ENCODE results near the gene CACNA1C. TPM values are rescaled to one million over a fixed set of nuclear protein-coding genes. Genes with fewer than 3 reads are reported as not detected.

Gene CACNA1C
- total RNA-seq, 1 experiment from 2014 or later = not detected

GRCh38 chr12:2668816-2669215 lies 616.0 kb downstream of the CACNA1C start:
- no peaks in the 10 kb centered on the region for H4K20me1 ChIP-seq (ENCODE audit: insufficient read depth)
- H3F3A ChIP-seq (ENCODE audit: insufficient read depth, low read depth) = no peaks in the 10 kb centered on the region
- no peak overlapping the region for H2AFZ ChIP-seq

GRCh38 chr12:2669560-2669959 lies 616.8 kb downstream of the CACNA1C start:
- no peak for TF ChIP-seq EZH2 (IDR thresholded peaks at IDR 0.05; ENCODE audit: low read depth)
- TF ChIP-seq, protein P1, sequence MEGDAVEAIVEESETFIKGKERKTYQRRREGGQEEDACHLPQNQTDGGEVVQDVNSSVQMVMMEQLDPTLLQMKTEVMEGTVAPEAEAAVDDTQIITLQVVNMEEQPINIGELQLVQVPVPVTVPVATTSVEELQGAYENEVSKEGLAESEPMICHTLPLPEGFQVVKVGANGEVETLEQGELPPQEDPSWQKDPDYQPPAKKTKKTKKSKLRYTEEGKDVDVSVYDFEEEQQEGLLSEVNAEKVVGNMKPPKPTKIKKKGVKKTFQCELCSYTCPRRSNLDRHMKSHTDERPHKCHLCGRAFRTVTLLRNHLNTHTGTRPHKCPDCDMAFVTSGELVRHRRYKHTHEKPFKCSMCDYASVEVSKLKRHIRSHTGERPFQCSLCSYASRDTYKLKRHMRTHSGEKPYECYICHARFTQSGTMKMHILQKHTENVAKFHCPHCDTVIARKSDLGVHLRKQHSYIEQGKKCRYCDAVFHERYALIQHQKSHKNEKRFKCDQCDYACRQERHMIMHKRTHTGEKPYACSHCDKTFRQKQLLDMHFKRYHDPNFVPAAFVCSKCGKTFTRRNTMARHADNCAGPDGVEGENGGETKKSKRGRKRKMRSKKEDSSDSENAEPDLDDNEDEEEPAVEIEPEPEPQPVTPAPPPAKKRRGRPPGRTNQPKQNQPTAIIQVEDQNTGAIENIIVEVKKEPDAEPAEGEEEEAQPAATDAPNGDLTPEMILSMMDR (conservative IDR thresholded peaks at IDR 0.05) = no peak
- no peaks in the 10 kb centered on the region for H3K4me1 ChIP-seq (replicated peaks; ENCODE audit: insufficient read depth)
- no peaks in the 10 kb centered on the region for H3K36me3 ChIP-seq (ENCODE audit: low read depth)
- H3K9me3 ChIP-seq (ENCODE audit: insufficient read depth, low read depth) = no peaks in the 10 kb centered on the region
- ChIA-PET POLR2A (ENCODE audit: unreplicated experiment) (no interaction called here), CTCF (no interaction called here)
- no peaks in the 10 kb centered on the region for H3F3A ChIP-seq (ENCODE audit: insufficient read depth, low read depth)
- no peaks in the 10 kb centered on the region for H4K20me1 ChIP-seq (ENCODE audit: insufficient read depth)
- H3K4me2 ChIP-seq = no peak overlapping the region
- H2AFZ ChIP-seq = no peak overlapping the region
- BruUV-seq (replicated peaks) = no TSS peak
- intact Hi-C loops (cut with micrococcal nuclease; ENCODE audit: unreplicated experiment) = no loop called here
- DNase-seq = no peak
- no peak overlapping the region for H3K4me3 ChIP-seq
- H3K27me3 ChIP-seq (ENCODE audit: insufficient read depth, low read depth) = peaks cover 99% of the 10 kb centered on the region
- no peaks in the 10 kb centered on the region for H3K79me2 ChIP-seq (ENCODE audit: low read depth)
- no peaks in the 10 kb centered on the region for H3K9me2 ChIP-seq (ENCODE audit: insufficient read depth)
- H3K27ac ChIP-seq = no peak overlapping the region

More at GRCh38 chr12:2668816-2669215, 616.0 kb downstream of the CACNA1C start:
- no peak overlapping the region for H3K4me2 ChIP-seq
- peaks cover 99% of the 10 kb centered on the region for H3K27me3 ChIP-seq (ENCODE audit: insufficient read depth, low read depth)
- BruUV-seq (replicated peaks) = no TSS peak
- DNase-seq = no peak
- no peaks in the 10 kb centered on the region for H3K9me3 ChIP-seq (ENCODE audit: insufficient read depth, low read depth)
- intact Hi-C loops (cut with micrococcal nuclease; ENCODE audit: unreplicated experiment) = no loop called here
- no peaks in the 10 kb centered on the region for H3K79me2 ChIP-seq (ENCODE audit: low read depth)
- no peak overlapping the region for H3K4me3 ChIP-seq
- H3K27ac ChIP-seq = no peak overlapping the region
- TF ChIP-seq, protein P1 (conservative IDR thresholded peaks at IDR 0.05) = no peak
- no peak for TF ChIP-seq EZH2 (IDR thresholded peaks at IDR 0.05; ENCODE audit: low read depth)
- no peaks in the 10 kb centered on the region for H3K4me1 ChIP-seq (replicated peaks; ENCODE audit: insufficient read depth)
- POLR2A ChIA-PET (ENCODE audit: unreplicated experiment) = no interaction called here
- CTCF ChIA-PET = no interaction called here
- H3K9me2 ChIP-seq (ENCODE audit: insufficient read depth) = no peaks in the 10 kb centered on the region
- H3K36me3 ChIP-seq (ENCODE audit: low read depth) = no peaks in the 10 kb centered on the region

- no peaks in the 10 kb centered on the region for H3F3A ChIP-seq (ENCODE audit: insufficient read depth, low read depth)
- H3K27me3 ChIP-seq (ENCODE audit: insufficient read depth, low read depth) = peaks cover 100% of the 10 kb centered on the region
- ChIA-PET CTCF (no interaction called here), POLR2A (ENCODE audit: unreplicated experiment) (no interaction called here)
- H3K4me2 ChIP-seq = no peak overlapping the region
- TF ChIP-seq EZH2 (IDR thresholded peaks at IDR 0.05; ENCODE audit: low read depth) = no peak
- TF ChIP-seq, protein P1 (conservative IDR thresholded peaks at IDR 0.05) = no peak
- H3K79me2 ChIP-seq (ENCODE audit: low read depth) = no peaks in the 10 kb centered on the region
- intact Hi-C loops (cut with micrococcal nuclease; ENCODE audit: unreplicated experiment) = no loop called here
- H3K4me3 ChIP-seq = no peak overlapping the region
- no peaks in the 10 kb centered on the region for H3K9me2 ChIP-seq (ENCODE audit: insufficient read depth)
- no TSS peak for BruUV-seq (replicated peaks)
- no peak for DNase-seq
- H3K27ac ChIP-seq = no peak overlapping the region
- H3K4me1 ChIP-seq (replicated peaks; ENCODE audit: insufficient read depth) = no peaks in the 10 kb centered on the region
- no peaks in the 10 kb centered on the region for H4K20me1 ChIP-seq (ENCODE audit: insufficient read depth)
- H3K9me3 ChIP-seq (ENCODE audit: insufficient read depth, low read depth) = no peaks in the 10 kb centered on the region
- no peaks in the 10 kb centered on the region for H3K36me3 ChIP-seq (ENCODE audit: low read depth)
- no peak overlapping the region for H2AFZ ChIP-seq
Measured at GRCh38 chr12:2672863-2673262, 620.1 kb downstream of the CACNA1C start.

All from PC-9 (cell line).